Activated gamma-delta T cell (primary cell): ENCODE results near the gene TNNI2.
"Not testable (repeated sequence)": the region's sequence is repeated elsewhere in the genome, so short reads cannot be mapped to it uniquely, and the experiment has no call there.

Experiments used
- DNase-seq: peaks from one replicate; lab custom pipeline; 2025; lab: John Stamatoyannopoulos, UW

Gene TNNI2

GRCh38 chr11:1862588-1863351, 24.0 kb downstream of the TNNI2 start:
- no peak for DNase-seq

- DNase-seq = no peak
Measured at GRCh38 chr11:1863352-1864216, 24.8 kb downstream of the TNNI2 start.

GRCh38 chr11:1864231-1864630, 25.4 kb downstream of the TNNI2 start:
- DNase-seq = no peak

DNA sequence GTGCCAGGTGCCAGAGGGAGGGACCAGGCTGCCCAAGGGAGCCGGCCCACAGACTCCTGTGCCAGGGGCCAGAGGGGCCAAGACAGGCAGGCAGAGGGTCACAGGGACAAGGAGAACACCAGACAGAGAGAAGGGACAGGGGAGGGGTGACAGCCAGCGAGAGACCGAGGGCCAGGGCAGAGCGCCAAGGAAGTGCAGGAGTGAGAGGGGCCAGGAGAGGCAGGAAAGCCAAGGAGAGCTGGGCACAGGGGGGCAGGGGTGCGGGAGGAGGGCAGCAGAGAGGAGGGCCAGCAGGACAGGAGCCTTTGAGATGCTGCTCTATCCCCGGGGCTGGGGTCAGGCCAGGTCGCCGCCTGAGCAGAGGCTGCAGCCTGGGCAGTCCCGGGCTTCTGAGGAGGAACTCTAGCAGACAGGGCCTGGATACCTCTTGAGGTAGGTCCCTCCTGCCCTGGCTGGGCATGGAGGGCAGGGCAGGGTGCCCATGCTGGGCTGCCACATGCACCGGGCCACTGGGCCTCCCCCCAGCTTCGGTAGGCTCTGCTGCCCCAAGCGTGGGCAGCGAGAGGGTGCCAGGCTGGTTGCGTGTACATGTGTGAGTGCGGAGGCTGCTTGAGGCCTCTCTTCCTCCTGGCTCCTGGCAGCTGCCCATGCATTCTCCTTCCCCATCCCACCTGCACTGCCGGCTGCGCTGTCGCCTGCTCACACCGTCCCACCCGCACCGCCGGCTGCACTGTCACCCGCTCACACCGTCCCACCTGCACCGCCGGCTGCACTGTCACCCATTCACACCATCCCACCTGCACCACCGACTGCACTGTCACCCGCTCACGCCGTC, 26.3 kb downstream of the TNNI2 start:
- DNase-seq = no peak

DNA sequence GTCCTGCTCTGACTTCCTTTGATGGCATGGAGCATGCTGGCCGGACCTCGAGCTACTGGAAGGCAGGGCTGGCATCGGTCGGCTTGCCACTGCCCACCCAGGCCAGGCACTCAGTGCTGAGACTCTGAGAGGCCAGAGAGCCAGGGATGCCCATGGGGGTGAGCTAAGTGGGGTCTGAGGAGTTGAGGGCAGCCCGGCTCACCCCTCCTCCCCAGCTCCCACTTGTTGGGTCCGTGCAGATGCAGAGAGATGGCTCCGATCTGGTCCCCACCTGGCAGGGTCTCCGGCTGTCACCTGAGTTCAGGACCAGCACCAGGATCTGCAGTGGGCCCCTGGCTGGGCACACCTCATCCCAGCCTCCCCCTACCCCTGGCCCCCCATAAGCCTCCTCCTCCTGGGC, 27.4 kb downstream of the TNNI2 start:
- no peak for DNase-seq

GRCh38 chr11:1866776-1867175, 28.0 kb downstream of the TNNI2 start:
- no peak for DNase-seq

DNA sequence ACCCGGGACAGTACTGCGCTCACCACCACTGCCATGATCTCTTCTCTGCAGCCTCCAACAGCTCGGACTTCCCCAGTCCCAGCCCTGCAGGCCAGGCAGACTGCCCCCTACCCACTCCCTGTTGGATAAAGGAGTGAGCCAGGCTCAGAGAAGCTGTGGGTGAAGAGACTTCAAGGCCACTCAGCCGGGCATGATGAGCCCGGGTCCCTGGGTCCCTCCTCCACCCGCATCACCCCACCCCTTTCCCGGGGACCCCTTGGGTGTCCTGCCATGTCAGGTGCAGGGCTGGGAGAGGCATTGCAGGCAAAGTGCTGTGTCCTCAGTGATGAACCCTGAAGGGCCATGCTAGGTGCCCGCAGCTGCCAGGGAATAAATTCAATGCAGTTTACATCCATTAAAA, 28.6 kb downstream of the TNNI2 start:
- DNase-seq = no peak

- no peak for DNase-seq
Measured at GRCh38 chr11:1868056-1868635, 29.4 kb downstream of the TNNI2 start.

DNA sequence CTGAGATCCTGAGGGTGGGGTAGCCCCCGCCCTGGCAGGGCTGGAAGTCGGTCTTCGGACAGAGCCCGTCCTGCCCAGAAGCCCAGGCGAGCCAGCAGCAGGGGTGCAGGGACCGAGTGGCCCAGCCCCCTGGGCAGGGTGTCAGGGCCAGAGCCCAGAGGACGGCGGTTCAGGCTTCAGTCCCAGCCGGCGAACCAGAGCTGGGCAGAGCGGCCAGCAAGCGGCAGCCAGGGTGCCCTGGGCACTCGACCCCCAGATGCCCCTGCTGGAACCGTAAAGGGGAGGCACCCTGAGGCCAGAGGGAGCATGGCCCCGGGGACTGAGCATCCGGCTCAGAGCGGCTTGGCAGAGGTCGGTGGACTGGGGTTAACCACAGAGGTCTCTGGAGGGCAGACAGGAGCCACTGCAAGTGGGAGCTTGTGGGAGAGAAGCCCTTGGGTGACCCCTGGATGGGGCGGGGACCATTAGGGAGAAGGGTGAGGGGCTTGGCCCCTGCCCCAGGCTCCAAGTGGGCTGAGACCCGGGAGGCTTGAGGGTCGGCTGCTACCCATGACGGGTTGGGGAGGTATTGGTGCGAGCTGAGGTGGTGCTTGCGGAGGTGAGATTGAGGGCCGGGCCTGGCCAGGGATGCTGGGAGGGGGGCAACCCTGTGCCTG, 30.0 kb downstream of the TNNI2 start:
- no peak for DNase-seq

- no peak for DNase-seq
Measured at GRCh38 chr11:1869427-1870325, 30.9 kb downstream of the TNNI2 start.

- DNase-seq = no peak
Measured at GRCh38 chr11:1870326-1870696, 31.5 kb downstream of the TNNI2 start.

- DNase-seq = peak; percentile 47
Measured at GRCh38 chr11:1870721-1871466, 32.1 kb downstream of the TNNI2 start.

- DNase-seq = no peak
Measured at GRCh38 chr11:1871531-1871930, 32.8 kb downstream of the TNNI2 start.

DNA sequence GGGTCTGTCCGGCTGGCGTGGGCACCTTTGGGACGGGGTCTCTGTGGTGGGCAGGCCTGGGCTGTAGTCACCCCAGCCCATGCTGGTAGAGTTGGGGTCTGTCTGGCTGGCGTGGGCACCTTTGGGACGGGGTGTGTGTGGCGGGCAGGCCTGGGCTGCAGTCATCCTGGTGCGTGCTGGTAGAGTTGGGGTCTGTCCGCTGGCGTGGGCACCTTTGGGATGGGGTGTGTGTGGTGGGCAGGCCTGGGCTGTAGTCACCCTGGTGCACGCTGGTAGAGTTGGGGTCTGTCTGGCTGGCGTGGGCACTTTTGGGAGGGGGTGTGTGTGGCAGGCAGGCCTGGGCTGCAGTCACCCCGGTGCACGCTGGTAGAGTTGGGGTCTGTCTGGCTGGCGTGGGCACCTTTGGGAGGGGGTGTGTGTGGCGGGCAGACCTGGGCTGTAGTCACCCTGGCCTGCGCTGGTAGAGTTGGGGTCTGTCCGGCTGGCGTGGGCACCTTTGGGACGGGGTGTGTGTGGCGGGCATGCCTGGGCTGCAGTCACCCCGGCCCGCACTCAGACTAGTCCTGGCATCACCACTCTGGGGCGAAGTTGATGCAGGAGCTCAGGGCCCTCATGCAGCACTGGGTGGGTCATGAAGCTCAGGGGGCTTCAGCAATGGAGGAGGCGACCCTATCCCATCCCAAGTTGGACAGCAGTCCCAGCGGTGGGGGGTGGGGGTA, 33.6 kb downstream of the TNNI2 start:
- no peak for DNase-seq

DNA sequence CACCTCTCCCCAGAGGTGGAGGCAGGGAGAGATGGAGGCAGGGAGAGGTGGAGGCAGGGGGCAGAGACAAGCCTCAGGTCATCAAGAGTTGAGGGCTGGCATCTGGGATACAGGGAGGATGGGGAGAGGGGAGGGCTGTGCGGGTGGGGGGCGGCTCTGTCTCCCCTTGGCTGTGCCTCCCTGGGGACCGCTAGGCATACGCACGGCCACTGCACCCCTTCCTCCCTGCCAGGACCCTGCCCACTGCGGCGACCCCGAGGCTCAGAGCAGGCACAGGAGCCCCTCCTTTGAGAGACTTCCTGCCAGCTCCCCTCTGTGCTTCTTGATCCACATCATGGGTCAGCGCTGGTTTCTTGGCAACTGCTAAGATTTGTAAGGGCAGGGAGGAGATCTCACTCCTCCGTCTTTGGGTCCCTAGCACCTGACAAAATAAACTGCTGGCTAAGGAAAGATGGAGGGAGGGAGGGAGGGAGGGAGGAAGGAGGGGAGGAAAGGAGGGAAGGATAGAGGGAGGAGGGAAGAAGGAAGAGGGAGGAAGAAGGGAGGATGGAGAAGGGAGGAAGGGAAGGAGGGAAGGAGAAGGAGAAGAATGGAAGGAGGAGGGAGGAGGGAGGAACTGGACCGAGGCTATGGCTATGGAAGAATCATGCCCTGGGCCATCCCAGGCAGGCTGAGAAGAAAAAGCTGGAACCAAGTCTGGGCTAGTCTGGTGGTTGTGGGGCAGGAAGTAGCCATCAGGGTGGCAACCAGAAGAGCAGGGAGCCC, 34.4 kb downstream of the TNNI2 start:
- no peak for DNase-seq

GRCh38 chr11:1873813-1874150, 35.0 kb downstream of the TNNI2 start:
- not testable (repeated sequence) for DNase-seq

DNA sequence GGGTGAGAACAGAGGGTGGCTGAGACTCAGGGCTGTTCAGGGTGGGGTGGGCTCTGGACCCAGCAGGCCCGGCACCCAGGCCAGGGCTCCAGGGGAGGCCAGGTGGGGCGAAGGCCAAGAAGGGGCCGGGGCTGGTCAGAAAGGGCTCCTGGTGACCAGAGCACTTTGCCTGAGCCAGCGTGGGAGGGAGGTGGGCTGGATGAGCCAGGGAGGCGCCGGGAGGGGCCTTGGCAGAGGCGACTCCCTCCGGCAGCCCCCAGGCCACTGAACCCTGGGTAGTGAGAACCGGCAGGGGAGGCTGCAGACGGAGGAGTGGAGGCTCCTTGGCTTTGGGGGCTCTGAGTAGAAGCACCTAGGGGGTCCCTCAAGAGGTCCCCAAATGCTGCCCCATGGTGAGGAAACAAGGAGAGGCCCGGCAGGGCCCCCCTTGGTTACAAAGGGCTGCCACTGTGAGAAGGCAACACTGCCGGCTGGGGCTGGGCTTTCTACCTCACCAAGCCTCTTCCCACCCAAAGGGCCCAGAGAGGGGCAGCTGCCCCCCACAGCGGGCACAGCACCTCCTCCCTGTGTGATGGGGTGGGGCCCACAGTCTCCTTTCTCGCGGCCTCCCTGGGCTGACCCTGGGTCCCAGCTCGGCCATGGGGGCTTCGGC, 35.8 kb downstream of the TNNI2 start:
- DNase-seq = not testable (repeated sequence)
